ENCODE measurements around the gene WTAP.
A peak's percentile ranks its signal among the peaks of the same experiment; 100 is the strongest.
"Not testable (repeated sequence)": the region's sequence is repeated elsewhere in the genome, so short reads cannot be mapped to it uniquely, and the experiment has no call there.

Gene WTAP

GRCh38 chr6:159788276-159788675 lies 61.0 kb downstream of the WTAP start:
- peak overlapping the region; percentile 97 to 99 for H3K4me3 ChIP-seq (replicated peaks in 1 of 2; ENCODE audit: low read depth in 2 of 2, low read length in 2 of 2)
- DNase-seq (ENCODE audit: low read depth in 2 of 2), result no peak
- no peak for TF ChIP-seq CTCF (IDR thresholded peaks at IDR 0.05; ENCODE audit: low read depth, low read length)

DNA sequence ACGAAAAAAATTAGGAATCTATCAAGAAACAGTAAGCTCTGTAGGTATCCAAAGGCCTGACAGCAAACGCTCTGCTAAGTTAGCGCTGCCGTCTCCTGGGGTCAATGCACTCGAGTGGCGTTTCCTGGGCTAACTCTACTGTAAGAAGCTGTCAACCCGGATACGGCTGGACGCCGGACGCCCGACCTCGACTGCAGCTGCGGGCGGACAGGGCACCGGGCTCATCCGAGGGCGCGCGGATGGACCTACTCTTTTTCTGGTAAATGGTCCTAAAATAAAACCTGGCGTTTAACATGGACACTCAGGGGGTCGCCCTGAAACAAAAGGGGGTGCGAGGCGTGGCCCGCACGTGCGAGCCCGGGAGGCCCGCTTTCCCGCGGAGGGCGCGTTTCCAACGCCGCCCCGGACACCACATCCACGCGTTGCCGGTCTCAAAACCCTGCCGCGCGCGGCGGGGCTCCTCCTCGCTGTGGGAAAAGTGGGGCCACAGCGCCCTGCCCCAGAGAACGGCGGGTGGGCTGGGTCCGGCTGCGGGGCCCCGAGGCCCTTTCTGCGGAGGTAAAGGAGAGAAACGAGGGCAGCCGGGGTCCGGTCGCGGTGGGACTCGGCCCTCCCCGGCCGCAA lies 61.6 kb downstream of the WTAP start:
- DNase-seq (ENCODE audit: low read depth in 2 of 2), result peak; percentile 48 to 50
- peak overlapping the region; percentile 97 to 99 for H3K4me3 ChIP-seq (replicated peaks in 1 of 2; ENCODE audit: low read depth in 2 of 2, low read length in 2 of 2)
- TF ChIP-seq CTCF (IDR thresholded peaks at IDR 0.05; ENCODE audit: low read depth, low read length), result no peak

DNA sequence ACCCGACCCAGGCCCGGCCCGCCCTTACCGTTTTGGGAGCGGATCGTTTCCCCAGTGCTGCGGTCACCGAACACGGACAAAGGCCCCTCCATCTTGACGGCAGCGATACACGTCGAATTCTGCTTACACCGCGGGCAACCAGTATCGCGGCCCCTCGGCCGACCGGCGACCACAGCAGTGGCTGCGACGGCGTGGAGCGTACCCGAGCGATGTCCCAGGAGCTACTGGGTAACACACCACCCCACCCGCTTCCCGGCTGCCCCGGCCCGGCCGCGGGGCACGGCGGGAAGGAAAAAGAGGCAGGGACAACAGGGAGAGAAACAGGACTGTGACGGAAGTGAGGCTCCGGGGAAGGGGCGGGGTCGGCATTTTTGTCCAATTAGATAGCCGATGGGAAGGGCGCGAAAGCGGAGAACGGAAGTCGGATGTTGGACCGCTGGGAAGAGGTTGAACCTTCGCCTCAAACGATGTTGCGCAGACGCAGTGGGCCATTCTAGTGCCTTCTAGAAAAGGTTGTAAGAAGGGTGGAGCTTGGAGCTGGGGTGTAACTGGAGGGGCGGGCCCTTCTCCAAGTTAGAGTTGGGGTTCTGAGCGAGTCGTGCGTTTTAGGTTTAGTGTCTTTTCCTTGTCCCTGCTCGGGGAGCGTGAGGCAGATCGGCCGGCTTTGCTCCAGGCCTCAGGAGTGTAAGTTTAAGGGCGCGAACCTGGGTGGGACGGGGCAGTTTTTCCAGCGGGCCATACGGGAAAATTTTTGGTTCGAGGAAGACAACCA lies 62.3 kb downstream of the WTAP start, which contains the start of gene TCP1:
TCP1 (minus strand) TSS at position 226 of the 772 bp plus-strand sequence; CDS start at position 92, 134 bp downstream.
- peak within 1 kb of the TSS; percentile 97 to 99 for H3K4me3 ChIP-seq (replicated peaks in 1 of 2; ENCODE audit: low read depth in 2 of 2, low read length in 2 of 2)
- no peak for TF ChIP-seq CTCF (IDR thresholded peaks at IDR 0.05; ENCODE audit: low read depth, low read length)
- peak; percentile 100 for DNase-seq (ENCODE audit: low read depth in 2 of 2)

DNA sequence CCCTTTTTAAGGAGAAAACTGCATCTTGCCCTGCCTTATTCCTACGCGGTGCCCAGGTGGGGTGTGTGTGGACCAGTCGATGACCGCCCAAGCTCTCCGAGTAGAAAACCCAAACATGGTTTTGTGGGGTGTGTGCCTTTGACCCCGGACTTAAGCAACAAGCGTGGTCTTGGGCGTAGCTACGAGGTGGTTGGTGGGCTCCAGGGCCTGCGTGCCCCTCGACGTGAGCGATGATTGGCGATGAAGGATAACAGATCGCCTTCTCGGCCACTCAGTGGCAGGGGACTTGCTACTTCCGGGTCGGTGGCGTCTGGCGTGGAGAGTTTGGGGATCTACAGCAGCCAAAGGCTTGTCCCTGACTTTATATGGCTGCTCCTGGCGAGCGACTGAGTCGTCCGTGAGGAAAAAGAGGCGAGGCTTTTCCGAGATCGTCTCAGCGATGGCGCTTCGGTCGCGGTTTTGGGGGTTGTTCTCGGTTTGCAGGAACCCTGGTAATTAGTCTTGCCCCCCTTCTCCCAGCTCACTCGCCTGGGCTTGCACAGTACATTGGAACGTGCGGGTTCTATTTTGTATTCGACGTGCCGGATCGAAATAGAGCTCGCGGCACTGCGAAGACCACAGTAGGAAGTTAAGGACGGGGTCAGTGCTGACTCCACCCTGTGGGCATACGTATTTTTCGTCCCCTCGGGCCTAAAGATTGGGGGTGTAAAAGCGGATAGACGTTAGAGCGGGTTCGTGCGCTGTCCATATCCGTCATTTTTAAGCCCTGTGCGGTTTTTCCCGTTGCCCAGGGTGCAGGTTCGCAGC lies 63.0 kb downstream of the WTAP start, which contains the start of gene MRPL18:
MRPL18 (plus strand) TSS at position 319 of the 807 bp plus-strand sequence; CDS start at position 440, 121 bp downstream.
- no peak for TF ChIP-seq CTCF (IDR thresholded peaks at IDR 0.05; ENCODE audit: low read depth, low read length)
- peak; percentile 98 to 99 for DNase-seq (ENCODE audit: low read depth in 2 of 2)
- peak within 1 kb of the TSS; percentile 97 to 99 for H3K4me3 ChIP-seq (replicated peaks in 1 of 2; ENCODE audit: low read depth in 2 of 2, low read length in 2 of 2)

DNA sequence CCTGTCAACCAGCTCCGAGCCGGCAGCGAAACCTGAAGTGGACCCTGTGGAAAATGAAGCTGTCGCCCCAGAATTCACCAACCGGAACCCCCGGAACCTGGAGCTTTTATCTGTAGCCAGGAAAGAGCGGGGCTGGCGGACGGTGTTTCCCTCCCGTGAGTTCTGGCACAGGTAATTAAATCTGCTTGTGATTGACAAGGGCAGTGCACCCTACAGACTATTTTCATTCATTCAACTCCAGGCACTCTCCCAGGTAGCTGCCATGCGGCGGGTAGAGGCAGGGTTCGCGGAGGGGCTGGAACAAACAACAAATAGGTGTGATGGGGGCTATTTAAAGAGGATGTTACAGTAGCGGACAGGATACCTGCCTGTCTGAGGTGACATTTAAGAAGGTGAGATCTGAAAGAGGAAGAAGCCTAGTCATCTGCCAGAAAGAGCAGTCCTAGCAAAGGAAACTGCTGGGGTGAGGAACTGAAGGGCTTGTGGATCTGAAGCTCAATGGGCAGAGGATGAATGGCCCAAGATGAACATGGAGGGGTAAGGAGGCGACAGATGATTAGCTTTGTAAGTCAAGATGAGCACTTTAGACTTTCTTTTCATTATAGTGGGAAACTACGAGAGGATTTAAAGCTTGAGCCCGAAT lies 63.8 kb downstream of the WTAP start:
- no peak for DNase-seq (ENCODE audit: low read depth in 2 of 2)
- TF ChIP-seq CTCF (IDR thresholded peaks at IDR 0.05; ENCODE audit: low read depth, low read length), result no peak
- peak overlapping the region; percentile 82 to 97 for H3K4me3 ChIP-seq (replicated peaks in 1 of 2; ENCODE audit: low read depth in 2 of 2, low read length in 2 of 2)

DNA sequence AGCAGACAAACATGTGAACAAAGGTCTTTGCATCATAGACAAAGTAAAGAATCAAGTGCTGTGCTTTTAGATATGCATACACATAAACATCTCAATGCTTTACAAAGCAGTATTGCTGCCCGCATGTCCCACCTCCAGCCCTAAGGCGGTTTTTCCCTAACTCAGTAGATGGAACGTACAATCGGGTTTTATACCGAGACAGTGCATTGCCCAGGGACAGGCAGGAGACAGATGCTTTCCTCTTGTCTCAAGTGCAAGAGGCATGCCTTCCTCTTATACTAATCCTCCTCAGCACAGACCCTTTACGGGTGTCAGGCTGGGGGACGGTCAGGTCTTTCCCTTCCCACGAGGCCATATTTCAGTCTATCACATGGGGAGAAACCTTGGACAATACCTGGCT lies 67.7 kb downstream of the WTAP start:
- not testable (repeated sequence) for H3K4me3 ChIP-seq (replicated peaks in 1 of 2; ENCODE audit: low read depth in 2 of 2, low read length in 2 of 2); DNase-seq (ENCODE audit: low read depth in 2 of 2)
